GM18520 (cell line): ENCODE results near the gene SORBS2.

Experiments used
- ATAC-seq: cut with Tn5 transposase; IDR thresholded peaks from one replicate; pipeline ENCODE4 v1.9.1; 2021; ENCODE audit not compliant: unreplicated experiment

SORBS2 gene

GRCh38 chr4:185805979-185806378, 6.0 kb downstream of the SORBS2 start:
- no peak for ATAC-seq

GRCh38 chr4:185805262-185805802, 6.7 kb downstream of the SORBS2 start:
- ATAC-seq = no peak

GRCh38 chr4:185803022-185803421, 9.0 kb downstream of the SORBS2 start:
- no peak for ATAC-seq

- no peak for ATAC-seq
Observed at GRCh38 chr4:185801471-185801870, 10.5 kb downstream of the SORBS2 start.

DNA sequence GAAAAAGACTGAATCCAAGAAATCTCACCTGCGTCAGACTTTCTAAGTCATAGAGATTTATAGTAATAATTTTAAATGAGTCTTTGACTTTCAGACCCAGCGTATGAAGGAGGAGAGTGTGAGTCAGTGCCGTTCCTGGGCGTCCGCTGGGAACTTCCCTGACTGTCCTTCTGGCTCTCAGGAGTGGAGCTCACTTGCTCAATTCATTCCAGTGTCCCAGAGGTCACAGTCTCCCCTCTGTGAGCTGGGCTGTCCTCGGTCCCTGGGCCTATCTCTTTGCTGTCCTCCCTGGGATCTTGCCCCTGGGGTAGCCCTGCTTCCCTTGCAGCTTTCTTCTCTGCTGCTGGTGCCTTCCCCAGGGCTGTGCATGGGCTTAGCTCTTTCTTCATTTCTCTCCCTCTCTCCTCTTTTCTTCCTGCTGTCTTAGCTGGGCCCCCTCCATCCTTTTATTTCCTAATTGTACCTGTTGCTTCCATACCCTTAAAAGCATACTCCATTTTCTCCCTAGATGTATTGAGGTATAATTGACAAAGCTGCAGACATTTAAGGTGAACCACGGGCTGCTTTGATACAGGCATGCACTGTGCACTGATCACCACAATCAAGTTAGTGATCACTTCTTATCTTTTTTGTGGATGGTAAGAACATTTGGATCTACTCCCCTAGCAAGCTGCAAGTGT, 11.6 kb downstream of the SORBS2 start:
- ATAC-seq = no peak

GRCh38 chr4:185799442-185799841, 12.6 kb downstream of the SORBS2 start:
- no peak for ATAC-seq

- no peak for ATAC-seq
Observed at GRCh38 chr4:185797596-185798338, 14.2 kb downstream of the SORBS2 start.

DNA sequence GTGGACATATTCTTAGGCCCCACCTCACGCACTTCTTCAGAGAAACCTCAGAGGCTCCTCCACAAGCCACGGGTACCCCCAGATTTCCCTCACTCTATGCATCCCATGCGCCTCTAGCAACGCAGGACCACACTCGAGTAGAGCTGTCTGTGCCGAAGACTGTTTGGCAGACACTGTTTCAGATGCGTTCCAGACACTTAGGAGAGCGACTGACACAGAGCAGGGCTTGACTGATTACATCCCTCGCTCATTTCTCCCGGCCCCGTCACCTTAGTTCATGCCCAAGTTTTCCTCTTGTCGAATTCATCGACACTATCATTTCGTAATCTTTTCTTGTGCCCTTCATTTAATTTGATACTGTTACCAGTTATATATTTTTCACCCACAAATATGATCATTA, 15.0 kb downstream of the SORBS2 start:
- ATAC-seq = no peak

DNA sequence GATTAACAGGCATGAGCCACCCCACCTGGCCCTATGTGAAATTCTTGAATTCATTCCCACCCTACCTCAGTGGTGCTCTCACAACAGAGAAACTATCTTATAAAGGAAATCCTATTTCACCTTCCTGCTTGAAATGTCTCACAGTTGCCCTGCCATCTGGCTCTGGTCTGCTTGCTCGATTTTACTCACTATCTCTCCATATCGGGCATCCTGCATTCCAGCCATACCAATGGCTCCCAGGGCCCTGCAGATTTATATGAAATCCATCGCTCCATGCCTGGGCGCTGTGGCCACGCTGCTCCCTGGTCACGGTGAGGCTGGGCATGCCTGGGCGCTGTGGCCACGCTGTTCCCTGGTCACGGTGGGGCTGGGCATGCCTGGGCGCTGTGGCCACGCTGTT, 15.8 kb downstream of the SORBS2 start:
- no peak for ATAC-seq

DNA sequence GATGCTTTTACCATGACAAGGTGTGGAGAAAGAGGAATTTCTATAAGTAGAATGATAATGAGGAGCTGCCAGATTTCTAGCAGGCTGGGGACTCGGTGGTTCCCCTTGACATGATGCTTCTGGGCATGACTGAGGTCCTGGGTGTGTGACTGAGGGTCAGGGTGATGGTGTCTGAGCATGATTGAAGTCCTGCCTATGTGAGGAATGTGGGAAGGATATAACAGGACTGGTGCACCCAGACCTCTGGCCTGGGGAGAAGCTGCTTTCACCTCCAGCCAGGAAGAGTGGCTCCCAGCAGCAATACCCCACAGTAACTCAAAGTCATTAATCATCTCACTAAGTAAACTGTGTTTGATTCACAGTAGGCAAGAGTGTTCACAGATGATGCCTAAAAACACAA, 17.4 kb downstream of the SORBS2 start:
- ATAC-seq = no peak

GRCh38 chr4:185793716-185794115, 18.3 kb downstream of the SORBS2 start:
- ATAC-seq = no peak

DNA sequence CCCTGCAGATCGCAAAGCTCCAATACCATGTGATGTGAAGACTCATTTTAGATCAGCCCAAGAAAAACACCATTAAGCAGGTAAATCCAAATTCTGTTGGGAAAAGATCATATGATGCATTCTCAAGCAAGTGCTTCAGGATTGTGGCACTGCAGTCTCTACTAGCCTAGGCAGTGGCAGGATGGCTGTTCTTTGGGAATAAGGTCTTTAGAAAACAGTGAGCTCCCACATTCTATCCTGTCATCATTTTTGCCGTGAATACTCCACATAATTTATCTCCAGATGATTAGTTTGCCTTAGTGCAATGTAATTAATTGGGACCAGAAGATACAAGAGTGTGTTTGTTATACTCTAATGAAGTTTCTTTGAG, 18.9 kb downstream of the SORBS2 start:
- ATAC-seq = no peak

DNA sequence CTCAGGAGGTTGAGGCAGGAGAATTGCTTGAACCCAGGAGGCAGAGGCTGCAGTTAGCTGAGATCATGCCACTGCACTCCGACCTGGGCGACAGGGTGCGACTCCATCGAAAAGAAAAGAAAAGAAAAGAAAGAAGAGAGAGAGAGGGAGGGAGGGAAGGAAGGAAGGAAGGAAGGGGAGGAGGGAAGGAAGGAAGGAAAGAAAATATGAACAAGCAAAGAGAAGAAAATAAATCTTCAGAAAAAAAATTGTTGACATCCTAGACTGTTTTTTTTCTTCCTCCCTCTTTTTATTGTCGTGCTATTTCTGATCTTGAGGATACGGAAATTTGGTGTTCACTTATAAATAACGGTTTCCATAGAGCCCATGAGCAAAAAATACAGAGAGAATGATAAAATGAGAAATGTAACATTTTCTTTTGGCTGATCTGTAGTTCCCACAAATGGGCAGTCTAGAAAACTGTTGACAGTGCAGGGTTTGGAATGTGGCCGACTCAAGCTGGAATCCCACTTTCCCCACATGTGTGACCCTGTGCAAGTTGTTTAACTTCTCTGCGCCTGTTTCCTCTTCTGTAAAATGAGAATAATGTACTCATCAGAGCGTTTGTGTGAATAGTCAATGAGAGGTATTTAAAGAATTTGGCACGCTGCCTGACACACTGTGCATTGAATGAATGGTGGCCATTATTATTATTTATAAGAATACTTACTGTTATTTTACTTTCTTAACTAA, 19.4 kb downstream of the SORBS2 start:
- ATAC-seq = no peak

- ATAC-seq = peak; percentile 85
Observed at GRCh38 chr4:185787926-185788679, 23.9 kb downstream of the SORBS2 start.

DNA sequence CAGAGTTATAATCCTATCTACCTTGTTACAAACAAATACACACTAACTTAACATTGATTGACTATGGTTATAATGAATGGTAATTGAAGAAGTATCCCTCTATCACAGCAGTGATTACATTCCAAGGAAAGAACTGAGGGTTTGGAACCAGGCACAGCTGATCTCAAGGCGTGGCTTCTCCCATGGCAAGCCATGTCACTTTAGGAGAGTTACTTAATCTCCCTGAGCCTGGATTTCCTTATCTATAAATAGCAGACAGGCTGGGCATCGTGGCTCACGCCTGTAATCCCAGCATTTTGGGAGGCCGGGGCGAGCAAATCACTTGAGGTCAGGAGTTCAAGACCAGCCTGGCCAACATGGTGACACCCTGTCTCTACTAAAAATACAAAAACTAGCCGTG, 25.6 kb downstream of the SORBS2 start:
- no peak for ATAC-seq

DNA sequence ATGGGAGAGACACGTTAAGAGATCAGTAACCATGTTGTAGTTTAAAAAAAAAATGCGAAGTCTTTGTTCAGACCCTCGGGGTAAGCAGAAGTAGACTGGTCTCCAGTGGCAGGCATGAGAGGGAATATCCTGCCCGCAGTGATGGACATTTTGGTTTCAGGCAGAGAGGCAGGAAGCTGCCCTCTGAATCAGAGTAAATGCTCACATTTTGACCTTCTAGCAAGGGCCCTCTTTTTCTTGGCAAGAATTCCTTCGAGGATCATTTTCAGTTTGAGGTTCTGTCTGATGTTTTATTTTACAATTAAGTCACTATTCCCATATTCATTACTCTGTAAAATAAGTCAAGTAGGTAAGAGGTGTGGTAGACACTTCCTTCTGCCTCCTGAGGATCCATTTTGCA, 28.4 kb downstream of the SORBS2 start:
- no peak for ATAC-seq

DNA sequence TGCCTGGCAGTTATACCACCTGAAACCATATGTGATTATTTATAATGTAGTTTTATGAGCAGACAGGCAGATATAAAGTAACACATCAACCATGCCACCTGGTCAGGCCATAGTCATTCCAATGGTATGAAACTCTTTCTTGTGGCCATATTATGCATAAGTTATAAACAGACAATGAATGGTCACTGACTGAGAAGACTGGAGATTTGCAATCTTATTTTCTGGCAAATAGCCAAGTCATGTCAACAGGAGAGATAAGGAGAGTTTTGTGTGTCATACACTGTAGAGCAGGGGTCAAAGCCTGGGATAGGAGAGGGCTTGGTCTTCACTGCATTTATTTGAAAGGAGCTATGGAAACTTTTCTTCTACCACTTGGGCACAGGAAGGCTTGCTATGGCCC, 29.5 kb downstream of the SORBS2 start:
- no peak for ATAC-seq

DNA sequence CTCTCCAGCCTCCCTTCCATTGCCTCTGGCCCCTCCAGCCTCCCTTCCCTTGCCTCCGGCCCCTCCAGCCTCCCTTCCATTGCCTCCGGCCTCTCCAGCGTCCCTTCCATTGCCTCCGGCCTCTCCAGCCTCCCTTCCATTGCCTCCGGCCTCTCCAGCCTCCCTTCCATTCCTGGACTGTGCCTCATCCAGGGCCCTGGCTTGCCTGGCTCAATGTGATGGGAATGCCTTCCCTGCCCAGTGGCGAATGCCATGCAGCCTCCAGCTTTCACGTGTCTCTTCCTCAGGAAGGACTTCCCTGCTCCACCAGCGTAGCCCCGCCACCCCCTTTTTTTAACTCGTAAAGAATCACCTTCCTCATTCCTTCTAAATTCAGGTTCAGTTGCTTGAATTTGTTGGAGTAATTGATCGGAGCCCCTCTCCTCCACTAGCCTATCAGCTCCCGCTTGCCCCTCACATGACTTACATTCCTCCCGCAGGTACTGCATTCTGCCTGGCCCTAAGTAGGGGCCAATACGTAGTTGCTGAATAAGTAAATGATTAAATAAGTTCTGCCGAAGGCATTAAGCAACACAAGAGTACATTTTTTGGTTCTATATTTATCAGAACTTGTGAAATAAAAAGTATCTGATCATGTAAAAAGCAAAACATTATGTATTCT, 30.3 kb downstream of the SORBS2 start:
- ATAC-seq = no peak

- no peak for ATAC-seq
Observed at GRCh38 chr4:185780472-185780871, 31.5 kb downstream of the SORBS2 start.

DNA sequence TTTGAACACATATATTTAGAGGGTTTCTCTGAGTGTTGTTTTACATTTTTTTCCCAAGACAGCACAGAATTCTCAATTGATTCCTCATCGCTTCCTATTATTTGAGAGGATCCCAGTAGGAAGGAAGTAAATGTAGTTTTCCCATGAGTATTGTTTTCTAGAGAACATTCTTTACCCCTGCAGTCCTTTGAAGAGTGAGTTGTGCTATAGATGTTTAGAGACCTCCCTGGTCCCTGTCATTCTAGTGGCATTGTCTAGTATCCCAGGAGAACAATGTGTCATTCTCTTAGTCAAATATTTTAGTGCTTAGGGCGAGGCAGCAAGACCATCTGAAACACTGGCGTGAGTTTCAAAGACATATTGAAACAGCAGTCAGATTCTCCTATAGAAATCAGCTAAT, 32.5 kb downstream of the SORBS2 start:
- no peak for ATAC-seq

DNA sequence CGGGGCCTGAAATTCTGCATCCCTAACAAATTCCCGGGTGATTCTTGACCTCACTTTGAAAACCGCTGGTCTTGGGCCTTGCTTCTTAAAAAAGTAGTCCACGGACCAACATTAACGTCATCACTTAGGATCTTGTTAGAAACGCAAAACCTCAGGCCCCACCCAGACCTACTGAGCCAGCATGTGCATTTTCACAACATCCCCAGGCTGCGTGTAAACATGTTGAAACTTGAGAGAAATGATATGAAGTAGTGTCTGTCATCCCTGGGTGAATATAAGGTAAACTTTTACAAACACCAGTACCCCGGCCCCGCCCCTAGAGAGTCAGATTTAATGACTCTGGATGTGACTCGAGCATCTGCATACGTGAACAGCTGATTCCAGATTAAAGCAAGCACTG, 33.7 kb downstream of the SORBS2 start:
- ATAC-seq = no peak
